Measurements from ENCODE around the gene TSPOAP1.

TSPOAP1 gene

GRCh38 chr17:58335061-58335731, 6.6 kb upstream of the TSPOAP1 start:
- H3K9me3 ChIP-seq (ENCODE audit: control insufficient read depth in 5 of 5, low read length in 5 of 5): no peaks in the 10 kb centered on the region
- peaks cover 0 to 58% (median 24%) of the 10 kb centered on the region in 5 donors for H3K4me1 ChIP-seq (ENCODE audit: control insufficient read depth in 5 of 5, insufficient read depth in 5 of 5, low read length in 5 of 5)
- H3K27me3 ChIP-seq (ENCODE audit: control insufficient read depth in 5 of 5, insufficient read depth in 4 of 5, low read length in 5 of 5): peaks cover 6 to 13% (median 13%) of the 10 kb centered on the region in 5 donors
- H3K4me3 ChIP-seq (ENCODE audit: low read depth in 1 of 5, low read length in 5 of 5): peak overlapping the region in 1 of 5 donors; percentile 18
- no peaks in the 10 kb centered on the region for H3K36me3 ChIP-seq (ENCODE audit: control insufficient read depth in 5 of 5, insufficient read depth in 5 of 5, low read length in 5 of 5)
- H3K27ac ChIP-seq (ENCODE audit: low read depth, low read length): no peak overlapping the region
- no peak overlapping the region for H3K9ac ChIP-seq (ENCODE audit: low read length in 5 of 5)

- peaks cover 7 to 13% (median 13%) of the 10 kb centered on the region in 5 donors for H3K27me3 ChIP-seq (ENCODE audit: control insufficient read depth in 5 of 5, insufficient read depth in 4 of 5, low read length in 5 of 5)
- H3K9ac ChIP-seq (ENCODE audit: low read length in 5 of 5): no peak overlapping the region
- no peaks in the 10 kb centered on the region for H3K9me3 ChIP-seq (ENCODE audit: control insufficient read depth in 5 of 5, low read length in 5 of 5)
- H3K4me1 ChIP-seq (ENCODE audit: control insufficient read depth in 5 of 5, insufficient read depth in 5 of 5, low read length in 5 of 5): peaks cover 0 to 55% (median 24%) of the 10 kb centered on the region in 5 donors
- H3K36me3 ChIP-seq (ENCODE audit: control insufficient read depth in 5 of 5, insufficient read depth in 5 of 5, low read length in 5 of 5): no peaks in the 10 kb centered on the region
- H3K27ac ChIP-seq (ENCODE audit: low read depth, low read length): no peak overlapping the region
- H3K4me3 ChIP-seq (ENCODE audit: low read depth in 1 of 5, low read length in 5 of 5): no peak overlapping the region
Observed at GRCh38 chr17:58334661-58335060, 6.1 kb upstream of the TSPOAP1 start.

GRCh38 chr17:58334256-58334655, 5.7 kb upstream of the TSPOAP1 start:
- H3K9me3 ChIP-seq (ENCODE audit: control insufficient read depth in 5 of 5, low read length in 5 of 5): no peaks in the 10 kb centered on the region
- no peak overlapping the region for H3K4me3 ChIP-seq (ENCODE audit: low read depth in 1 of 5, low read length in 5 of 5)
- H3K36me3 ChIP-seq (ENCODE audit: control insufficient read depth in 5 of 5, insufficient read depth in 5 of 5, low read length in 5 of 5): no peaks in the 10 kb centered on the region
- H3K9ac ChIP-seq (ENCODE audit: low read length in 5 of 5): no peak overlapping the region
- H3K4me1 ChIP-seq (ENCODE audit: control insufficient read depth in 5 of 5, insufficient read depth in 5 of 5, low read length in 5 of 5): peaks cover 0 to 56% (median 25%) of the 10 kb centered on the region in 5 donors
- no peak overlapping the region for H3K27ac ChIP-seq (ENCODE audit: low read depth, low read length)
- peaks cover 11 to 16% (median 13%) of the 10 kb centered on the region in 5 donors for H3K27me3 ChIP-seq (ENCODE audit: control insufficient read depth in 5 of 5, insufficient read depth in 4 of 5, low read length in 5 of 5)

GRCh38 chr17:58333736-58334207, 5.2 kb upstream of the TSPOAP1 start:
- Histone ChIP-seq H3K4me3 (ENCODE audit: low read depth in 1 of 5, low read length in 5 of 5) (peak overlapping the region in 1 of 5 donors; percentile 6), H3K9ac (ENCODE audit: low read length in 5 of 5) (no peak overlapping the region), H3K9me3 (ENCODE audit: control insufficient read depth in 5 of 5, low read length in 5 of 5) (no peaks in the 10 kb centered on the region), H3K27me3 (ENCODE audit: control insufficient read depth in 5 of 5, insufficient read depth in 4 of 5, low read length in 5 of 5) (peaks cover 14 to 21% (median 16%) of the 10 kb centered on the region in 5 donors), H3K27ac (ENCODE audit: low read depth, low read length) (no peak overlapping the region), H3K4me1 (ENCODE audit: control insufficient read depth in 5 of 5, insufficient read depth in 5 of 5, low read length in 5 of 5) (peaks cover 0 to 56% (median 25%) of the 10 kb centered on the region in 5 donors), H3K36me3 (ENCODE audit: control insufficient read depth in 5 of 5, insufficient read depth in 5 of 5, low read length in 5 of 5) (no peaks in the 10 kb centered on the region)

GRCh38 chr17:58332778-58333735, 4.5 kb upstream of the TSPOAP1 start:
- Histone ChIP-seq H3K4me1 (ENCODE audit: control insufficient read depth in 5 of 5, insufficient read depth in 5 of 5, low read length in 5 of 5) (peaks cover 0 to 55% (median 21%) of the 10 kb centered on the region in 5 donors), H3K36me3 (ENCODE audit: control insufficient read depth in 5 of 5, insufficient read depth in 5 of 5, low read length in 5 of 5) (no peaks in the 10 kb centered on the region), H3K27ac (ENCODE audit: low read depth, low read length) (no peak overlapping the region), H3K9me3 (ENCODE audit: control insufficient read depth in 5 of 5, low read length in 5 of 5) (no peaks in the 10 kb centered on the region), H3K4me3 (ENCODE audit: low read depth in 1 of 5, low read length in 5 of 5) (peak overlapping the region in 4 of 5 donors; percentile 3 to 65 (median 39)), H3K27me3 (ENCODE audit: control insufficient read depth in 5 of 5, insufficient read depth in 4 of 5, low read length in 5 of 5) (peaks cover 17 to 28% (median 20%) of the 10 kb centered on the region in 5 donors), H3K9ac (ENCODE audit: low read length in 5 of 5) (peak overlapping the region in 3 of 5 donors; percentile 3 to 51 (median 38))

GRCh38 chr17:58331815-58332777, 3.5 kb upstream of the TSPOAP1 start:
- Histone ChIP-seq H3K4me1 (ENCODE audit: control insufficient read depth in 5 of 5, insufficient read depth in 5 of 5, low read length in 5 of 5) (peaks cover 0 to 52% (median 16%) of the 10 kb centered on the region in 5 donors), H3K9ac (ENCODE audit: low read length in 5 of 5) (peak overlapping the region in 4 of 5 donors; percentile 57 to 75 (median 67)), H3K27ac (ENCODE audit: low read depth, low read length) (peak overlapping the region; percentile 57), H3K36me3 (ENCODE audit: control insufficient read depth in 5 of 5, insufficient read depth in 5 of 5, low read length in 5 of 5) (no peaks in the 10 kb centered on the region), H3K9me3 (ENCODE audit: control insufficient read depth in 5 of 5, low read length in 5 of 5) (no peaks in the 10 kb centered on the region), H3K27me3 (ENCODE audit: control insufficient read depth in 5 of 5, insufficient read depth in 4 of 5, low read length in 5 of 5) (peaks cover 22 to 30% (median 25%) of the 10 kb centered on the region in 5 donors), H3K4me3 (ENCODE audit: low read depth in 1 of 5, low read length in 5 of 5) (peak overlapping the region; percentile 58 to 75 (median 65))

- Histone ChIP-seq H3K27ac (ENCODE audit: low read depth, low read length) (peak overlapping the region; percentile 57), H3K27me3 (ENCODE audit: control insufficient read depth in 5 of 5, insufficient read depth in 4 of 5, low read length in 5 of 5) (peaks cover 21 to 35% (median 25%) of the 10 kb centered on the region in 5 donors), H3K9ac (ENCODE audit: low read length in 5 of 5) (peak overlapping the region in 4 of 5 donors; percentile 57 to 79 (median 67))
Observed at GRCh38 chr17:58330997-58331814, 2.6 kb upstream of the TSPOAP1 start.

GRCh38 chr17:58330538-58330996, 2.0 kb upstream of the TSPOAP1 start:
- peaks cover 23 to 40% (median 25%) of the 10 kb centered on the region in 5 donors for H3K27me3 ChIP-seq (ENCODE audit: control insufficient read depth in 5 of 5, insufficient read depth in 4 of 5, low read length in 5 of 5)
- peak overlapping the region in 4 of 5 donors; percentile 10 to 79 (median 67) for H3K9ac ChIP-seq (ENCODE audit: low read length in 5 of 5)
- peak overlapping the region; percentile 57 for H3K27ac ChIP-seq (ENCODE audit: low read depth, low read length)
- H3K4me1 ChIP-seq (ENCODE audit: control insufficient read depth in 5 of 5, insufficient read depth in 5 of 5, low read length in 5 of 5): peaks cover 0 to 37% (median 4%) of the 10 kb centered on the region in 5 donors
- no peaks in the 10 kb centered on the region for H3K36me3 ChIP-seq (ENCODE audit: control insufficient read depth in 5 of 5, insufficient read depth in 5 of 5, low read length in 5 of 5)
- no peaks in the 10 kb centered on the region for H3K9me3 ChIP-seq (ENCODE audit: control insufficient read depth in 5 of 5, low read length in 5 of 5)
- peak overlapping the region; percentile 58 to 66 (median 65) for H3K4me3 ChIP-seq (ENCODE audit: low read depth in 1 of 5, low read length in 5 of 5)

More at GRCh38 chr17:58330997-58331814, 2.6 kb upstream of the TSPOAP1 start:
- Histone ChIP-seq H3K4me3 (ENCODE audit: low read depth in 1 of 5, low read length in 5 of 5) (peak overlapping the region; percentile 58 to 66 (median 65)), H3K4me1 (ENCODE audit: control insufficient read depth in 5 of 5, insufficient read depth in 5 of 5, low read length in 5 of 5) (peaks cover 0 to 43% (median 7%) of the 10 kb centered on the region in 5 donors), H3K9me3 (ENCODE audit: control insufficient read depth in 5 of 5, low read length in 5 of 5) (no peaks in the 10 kb centered on the region), H3K36me3 (ENCODE audit: control insufficient read depth in 5 of 5, insufficient read depth in 5 of 5, low read length in 5 of 5) (no peaks in the 10 kb centered on the region)

Data from subcutaneous abdominal adipose tissue (tissue), 5 donors.